ENCODE results near the gene SNAP29. TPM values are rescaled to one million over a fixed set of nuclear protein-coding genes. Genes with fewer than 3 reads are reported as not detected.

SNAP29 gene
- total RNA-seq, 2 donors from 2014 or later, result 7.6 to 9.6 TPM

GRCh38 chr22:20811971-20812660 is 46.7 kb upstream of the SNAP29 start:
- Histone ChIP-seq H3K36me3 (replicated peaks in 1 of 2; ENCODE audit: insufficient read depth in 1 of 2, low read depth in 2 of 2) (peaks cover 0 to 17% of the 10 kb centered on the region in 2 donors), H3K4me1 (no peaks in the 10 kb centered on the region), H3K27ac (no peak overlapping the region), H3K9me3 (no peaks in the 10 kb centered on the region), H3K27me3 (no peaks in the 10 kb centered on the region), H3K4me3 (no peak overlapping the region)
- ATAC-seq (no peak), DNase-seq (no peak)
- TF ChIP-seq CTCF (IDR thresholded peaks at IDR 0.05) (no peak), POLR2A (IDR thresholded peaks at IDR 0.05) (no peak)
- intact Hi-C loops (cut with DNase I), result no loop called here
- WGBS, 2 donors, result 98 to 100% methylated on average over 3 to 5 of the region's 5 CpGs

- Histone ChIP-seq H3K4me3 (no peak overlapping the region), H3K9me3 (no peaks in the 10 kb centered on the region), H3K36me3 (replicated peaks in 1 of 2; ENCODE audit: insufficient read depth in 1 of 2, low read depth in 2 of 2) (peaks cover 0 to 17% of the 10 kb centered on the region in 2 donors), H3K27ac (no peak overlapping the region), H3K4me1 (no peaks in the 10 kb centered on the region), H3K27me3 (no peaks in the 10 kb centered on the region)
- no peak for TF ChIP-seq CTCF (IDR thresholded peaks at IDR 0.05)
- no peak for TF ChIP-seq POLR2A (IDR thresholded peaks at IDR 0.05)
- WGBS, 2 donors, result 89 to 94% methylated on average over 4 of the region's 4 CpGs
- DNase-seq (no peak), ATAC-seq (no peak)
- intact Hi-C loops (cut with DNase I), result no loop called here
Measured at GRCh38 chr22:20813056-20813455, 45.8 kb upstream of the SNAP29 start.

- TF ChIP-seq POLR2A (IDR thresholded peaks at IDR 0.05) (no peak), CTCF (IDR thresholded peaks at IDR 0.05) (no peak)
Measured at GRCh38 chr22:20814221-20814808, 44.5 kb upstream of the SNAP29 start.

GRCh38 chr22:20815477-20816050 is 43.2 kb upstream of the SNAP29 start:
- Histone ChIP-seq H3K4me1 (no peaks in the 10 kb centered on the region), H3K4me3 (no peak overlapping the region), H3K27me3 (no peaks in the 10 kb centered on the region), H3K36me3 (replicated peaks in 1 of 2; ENCODE audit: insufficient read depth in 1 of 2, low read depth in 2 of 2) (peaks cover 0 to 26% of the 10 kb centered on the region in 2 donors), H3K9me3 (no peaks in the 10 kb centered on the region), H3K27ac (no peak overlapping the region)
- no peak for ATAC-seq
- 90 to 93% methylated on average over 9 of the region's 9 CpGs for WGBS, 2 donors
- TF ChIP-seq CTCF (IDR thresholded peaks at IDR 0.05) (no peak), POLR2A (IDR thresholded peaks at IDR 0.05) (no peak)
- no peak for DNase-seq
- intact Hi-C loops (cut with DNase I), result no loop called here

More at GRCh38 chr22:20814221-20814808, 44.5 kb upstream of the SNAP29 start:
- H3K27ac ChIP-seq, result no peak overlapping the region
- H3K9me3 ChIP-seq, result no peaks in the 10 kb centered on the region
- intact Hi-C loops (cut with DNase I), result no loop called here
- no peaks in the 10 kb centered on the region for H3K4me1 ChIP-seq
- 86 to 90% methylated on average over 5 of the region's 5 CpGs for WGBS, 2 donors
- peaks cover 0 to 24% of the 10 kb centered on the region in 2 donors for H3K36me3 ChIP-seq (replicated peaks in 1 of 2; ENCODE audit: insufficient read depth in 1 of 2, low read depth in 2 of 2)
- H3K4me3 ChIP-seq, result no peak overlapping the region
- DNase-seq (no peak), ATAC-seq (no peak)
- H3K27me3 ChIP-seq, result no peaks in the 10 kb centered on the region

Data from body of pancreas (tissue), 4 donors.